ENCODE data around the gene ZNF417. TPM values are rescaled to one million over a fixed set of nuclear protein-coding genes. Genes with fewer than 3 reads are reported as not detected.
"Not testable (repeated sequence)": the region's sequence is repeated elsewhere in the genome, so short reads cannot be mapped to it uniquely, and the experiment has no call there.

ZNF417 gene
- total RNA-seq (2021; fragmentation: NEBNext Ultra II Directional; extraction: Animal tissue kit (Norgen Biotek cat#: 25700)) (19.2 and 19.7 TPM in 2 replicates), polyA plus RNA-seq (2011; rRNA removed) (4.4 and 5.4 TPM in 2 replicates), polyA minus RNA-seq (2011; rRNA and poly(A)+ RNA removed) (16.5 and 19.3 TPM in 2 replicates)
- 8.2 TPM for polyA plus RNA-seq (2011; cell fraction: cytosol; rRNA removed)
- 9.6 TPM for polyA plus RNA-seq (2011; cell fraction: nucleus; rRNA removed)
- 8.6 to 10.5 TPM (median 10.1 TPM) in 4 replicates for polyA plus RNA-seq (2012, experiment 1 of 2)
- polyA plus RNA-seq (2012, experiment 2 of 2): 0.76 TPM
- polyA plus RNA-seq (2013, experiment 1 of 2): 7.0 TPM
- 6.7 TPM for polyA plus RNA-seq (2013, experiment 2 of 2)
- 8.0 TPM for polyA minus RNA-seq (2011; cell fraction: cytosol; rRNA and poly(A)+ RNA removed)
- polyA minus RNA-seq (2011; cell fraction: nucleus; rRNA and poly(A)+ RNA removed): 16.1 TPM
- long read RNA-seq, experiment 1, partial matches to known transcripts: 0 of 2 reads
- long read RNA-seq, experiment 1, other reads (novel, unspliced or antisense): 2 of 2 reads
- long read RNA-seq, experiment 2, partial matches to known transcripts: 0 of 2 reads
- long read RNA-seq, experiment 2, other reads (novel, unspliced or antisense): 2 of 2 reads

- not testable (repeated sequence) for H3K23me2 ChIP-seq (ENCODE audit: low read depth, low read length); H2BK12ac ChIP-seq (ENCODE audit: low read depth, low read length); H4K5ac ChIP-seq (ENCODE audit: insufficient read length, low read depth, low read length); H2BK120ac ChIP-seq (replicated peaks; ENCODE audit: low read depth, low read length); H3K79me1 ChIP-seq (ENCODE audit: low read depth, low read length); H2BK20ac ChIP-seq (ENCODE audit: low read length); H2BK15ac ChIP-seq (ENCODE audit: low read length); H3K23ac ChIP-seq (ENCODE audit: insufficient read length); H3K56ac ChIP-seq (replicated peaks; ENCODE audit: insufficient read length, low read depth, low read length); H3K9me3 ChIP-seq (ENCODE audit: insufficient read depth in 2 of 2, low read depth in 1 of 2, low read length in 1 of 2); H4K20me1 ChIP-seq (replicated peaks in 1 of 2; ENCODE audit: control insufficient read depth in 1 of 2, insufficient read depth in 2 of 2, low read length in 2 of 2); H2AFZ ChIP-seq (ENCODE audit: low read length); H3K27me3 ChIP-seq (replicated peaks in 1 of 4; ENCODE audit: control insufficient read depth in 3 of 4, extremely low read depth in 1 of 4, insufficient read depth in 3 of 4, low read length in 3 of 4); H4K91ac ChIP-seq (replicated peaks; ENCODE audit: insufficient read length, low read length); H3K4ac ChIP-seq (replicated peaks; ENCODE audit: insufficient read length, low read depth, low read length); H2AK5ac ChIP-seq (ENCODE audit: low read depth, low read length); H3K14ac ChIP-seq (ENCODE audit: insufficient read length); H3K4me1 ChIP-seq (replicated peaks in 1 of 4; ENCODE audit: control insufficient read depth in 3 of 4, insufficient read depth in 4 of 4, low read length in 3 of 4)
- ChIA-PET POLR2A (ENCODE audit: partially characterized antibody) (interaction anchor here (0.5 to 4.4 kb wide), 26 partner anchors 8 to 293 kb away, joined by 3 to 33 read pairs (median 4); partner anchors contain the start of genes ZNF154, ZNF256, ZNF418 and ZNF606), CTCF (ENCODE audit: partially characterized antibody) (interaction anchor here (0.6 to 1.3 kb wide), 4 partner anchors 17 to 151 kb away, joined by 3 to 5 read pairs (median 4); partner anchors contain the start of gene ZNF418)
- peaks cover 5 to 32% (median 10%) of the 10 kb centered on the region in 4 experiments; a peak in 7 of 8 replicates for H3K36me3 ChIP-seq (ENCODE audit: control insufficient read depth in 2 of 4, insufficient read depth in 4 of 4, low read length in 3 of 4)
- H2BK5ac ChIP-seq (ENCODE audit: low read depth, low read length): peak within 1 kb of the TSS; percentile 44; the same call in 1 of the 2 replicates
- H4K8ac ChIP-seq (ENCODE audit: extremely low read depth, insufficient read depth, low read length): peak within 1 kb of the TSS; percentile 69; the same call in 1 of the 2 replicates
- FAIRE-seq (peak; percentile 90), DNase-seq (ENCODE audit: low read depth in 1 of 2, low spot score in 2 of 2) (peak; percentile 85 to 92)
- H3K27ac ChIP-seq (ENCODE audit: low read depth, low read length): peak within 1 kb of the TSS; percentile 43
- peak within 1 kb of the TSS; percentile 68 to 92 (median 77) for H3K9ac ChIP-seq (replicated peaks in 1 of 4; ENCODE audit: extremely low read depth in 1 of 4, low read depth in 3 of 4, low read length in 3 of 4)
- H3K18ac ChIP-seq (ENCODE audit: extremely low read depth, low read length): peak within 1 kb of the TSS; percentile 60; the same call in 1 of the 2 replicates
- peak within 1 kb of the TSS; percentile 82 to 84 for H3K4me2 ChIP-seq (ENCODE audit: insufficient read depth in 1 of 2, low read depth in 2 of 2, low read length in 2 of 2)
- WGBS, 2 experiments (ENCODE audit: extremely low coverage in 1 of 2, insufficient coverage in 1 of 2, insufficient read length in 1 of 2, insufficient replicate concordance in 2 of 2, low coverage in 1 of 2, low lambda C conversion rate in 2 of 2, missing lambda C conversion rate in 1 of 2): 0% methylated on average over 51 of the region's 51 CpGs; no CpG with 5 or more reads in 1 of the 2 experiments
- H3K79me2 ChIP-seq (ENCODE audit: control insufficient read depth in 1 of 2, insufficient read depth in 2 of 2, low read length in 2 of 2): peaks cover 0 to 30% of the 10 kb centered on the region in 2 experiments; a peak in 2 of 4 replicates
- peak within 1 kb of the TSS; percentile 77 to 90 (median 82) for H3K4me3 ChIP-seq (ENCODE audit: extremely low read depth in 1 of 4, insufficient read depth in 2 of 4, low read depth in 3 of 4, low read length in 4 of 4)
- TF ChIP-seq POLR2A (IDR thresholded peaks at IDR 0.05; ENCODE audit: control extremely low read depth in 1 of 2, low read depth in 2 of 2, low read length in 2 of 2) (peak; percentile 48 to 77), CTCF (IDR thresholded peaks at IDR 0.05; ENCODE audit: control extremely low read depth in 1 of 3, insufficient read depth in 1 of 3, low read depth in 1 of 3, low read length in 3 of 3) (peak; percentile 39 to 47 (median 47)), HDAC2 (IDR thresholded peaks at IDR 0.05; ENCODE audit: borderline replicate concordance in 1 of 2, low read depth in 2 of 2, low read length in 2 of 2) (peak in 1 of 2 experiments; percentile 52; a peak in 1 of 4 replicates), SP2 (IDR thresholded peaks at IDR 0.05; ENCODE audit: low read length) (peak; percentile 7; the same call in 1 of the 2 replicates), KDM5A (IDR thresholded peaks at IDR 0.05; ENCODE audit: low read length) (0 out of 2 replicates have a peak, but pooled peaks have one; percentile 18)
Observed at GRCh38 chr19:57916168-57916995, at the start of gene ZNF417. Gene ZNF417, minus strand, starts transcription at chr19:57916592. Its CDS starts 181 bp downstream, at chr19:57916411.
